Sigmoid colon (tissue), 4 donors: ENCODE results near the gene RNF4.

Experiments used
- CTCF ChIP-seq, 4 experiments: fragments of 450-650 bp in 3 of 4; fragments of 200-600 bp in 1 of 4; IDR thresholded peaks; one replicate each; pipeline ENCODE4 v1.5.1; 2016 to 2019; ENCODE audit warnings: antibody characterized with exemption in 4 of 4, mild to moderate bottlenecking in 3 of 4, moderate library complexity in 2 of 4
- EP300 ChIP-seq, 4 donors: sonication (generic); formaldehyde crosslinking; IDR thresholded peaks; one replicate each; pipeline ENCODE4 v1.6.1; 2017; ENCODE audit warnings: antibody characterized with exemption in 4 of 4
- POLR2A ChIP-seq, 2 donors: fragments of 450-650 bp; IDR thresholded peaks; one replicate each; pipeline ENCODE4 v1.6.1; 2016; ENCODE audit warnings: antibody characterized with exemption in 2 of 2, mild to moderate bottlenecking in 2 of 2, moderate library complexity in 2 of 2

GRCh38 chr4:2434420-2434819, 34.5 kb upstream of the RNF4 start:
- no peak for TF ChIP-seq CTCF (IDR thresholded peaks at IDR 0.05)
- no peak for TF ChIP-seq EP300 (IDR thresholded peaks at IDR 0.05)
- TF ChIP-seq POLR2A (IDR thresholded peaks at IDR 0.05) = no peak
